Testis (tissue), 2 donors: ENCODE measurements around the gene FYB1.

ENCODE experiments used
- POLR2A ChIP-seq: fragments of 450-650 bp; IDR thresholded peaks from one replicate; pipeline ENCODE4 v1.6.1; 2017; ENCODE audit warnings: antibody characterized with exemption, mild to moderate bottlenecking, moderate library complexity
- TF ChIP-seq, protein P1 (sequence below), 3 experiments: fragments of 450-650 bp in 2 of 3; fragments of 200-600 bp in 1 of 3; sonication (generic) in 1 of 3; IDR thresholded peaks; one replicate each; pipeline ENCODE4 v1.5.1; 2016 to 2019; ENCODE audit warnings: antibody characterized with exemption in 3 of 3, mild to moderate bottlenecking in 2 of 3, moderate library complexity in 1 of 3

DNA sequence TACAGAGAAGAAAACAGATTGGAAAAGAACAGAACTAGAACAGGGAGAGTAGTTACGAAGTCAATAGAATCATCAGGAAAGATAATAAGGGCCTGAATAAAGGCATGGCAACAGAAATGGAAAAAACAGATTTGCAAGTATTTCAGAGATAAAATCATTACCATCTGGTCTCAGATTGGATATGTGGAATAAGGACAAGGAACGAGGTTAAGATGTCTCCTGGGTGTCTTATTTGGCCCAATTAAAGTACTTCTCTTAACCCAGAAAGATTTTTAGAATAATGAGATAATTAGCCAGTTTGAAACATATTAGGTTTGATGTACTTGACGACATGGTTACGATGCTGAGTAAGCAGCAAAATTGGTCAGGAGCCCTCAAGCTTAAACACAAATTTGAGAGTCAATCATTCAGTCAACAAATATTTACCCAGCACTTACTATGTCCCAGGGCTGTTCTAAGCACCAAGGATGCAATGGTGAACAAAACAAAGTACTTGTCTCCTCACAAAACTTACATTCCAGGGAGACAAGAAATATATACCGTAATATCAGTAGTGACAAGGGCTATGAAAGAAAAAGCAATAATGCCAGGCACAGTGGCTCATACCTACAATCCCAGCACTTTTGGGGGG lies 163.5 kb downstream of the FYB1 start:
- TF ChIP-seq, protein P1, sequence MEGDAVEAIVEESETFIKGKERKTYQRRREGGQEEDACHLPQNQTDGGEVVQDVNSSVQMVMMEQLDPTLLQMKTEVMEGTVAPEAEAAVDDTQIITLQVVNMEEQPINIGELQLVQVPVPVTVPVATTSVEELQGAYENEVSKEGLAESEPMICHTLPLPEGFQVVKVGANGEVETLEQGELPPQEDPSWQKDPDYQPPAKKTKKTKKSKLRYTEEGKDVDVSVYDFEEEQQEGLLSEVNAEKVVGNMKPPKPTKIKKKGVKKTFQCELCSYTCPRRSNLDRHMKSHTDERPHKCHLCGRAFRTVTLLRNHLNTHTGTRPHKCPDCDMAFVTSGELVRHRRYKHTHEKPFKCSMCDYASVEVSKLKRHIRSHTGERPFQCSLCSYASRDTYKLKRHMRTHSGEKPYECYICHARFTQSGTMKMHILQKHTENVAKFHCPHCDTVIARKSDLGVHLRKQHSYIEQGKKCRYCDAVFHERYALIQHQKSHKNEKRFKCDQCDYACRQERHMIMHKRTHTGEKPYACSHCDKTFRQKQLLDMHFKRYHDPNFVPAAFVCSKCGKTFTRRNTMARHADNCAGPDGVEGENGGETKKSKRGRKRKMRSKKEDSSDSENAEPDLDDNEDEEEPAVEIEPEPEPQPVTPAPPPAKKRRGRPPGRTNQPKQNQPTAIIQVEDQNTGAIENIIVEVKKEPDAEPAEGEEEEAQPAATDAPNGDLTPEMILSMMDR (IDR thresholded peaks at IDR 0.05), result no peak
- TF ChIP-seq POLR2A, result no peak
